SH-SY5Y (cell line): Measurements from ENCODE around the gene ALG12.

Experiments
- GATA2 ChIP-seq: IDR thresholded peaks from 2 replicates; pipeline ENCODE4 v1.6.1; 2011; ENCODE audit warnings: mild to moderate bottlenecking, low read depth, low read length
- GATA3 ChIP-seq: IDR thresholded peaks from 2 replicates; pipeline ENCODE4 v1.6.1; 2011; ENCODE audit warnings: low read depth, mild to moderate bottlenecking, low read length, moderate library complexity

DNA sequence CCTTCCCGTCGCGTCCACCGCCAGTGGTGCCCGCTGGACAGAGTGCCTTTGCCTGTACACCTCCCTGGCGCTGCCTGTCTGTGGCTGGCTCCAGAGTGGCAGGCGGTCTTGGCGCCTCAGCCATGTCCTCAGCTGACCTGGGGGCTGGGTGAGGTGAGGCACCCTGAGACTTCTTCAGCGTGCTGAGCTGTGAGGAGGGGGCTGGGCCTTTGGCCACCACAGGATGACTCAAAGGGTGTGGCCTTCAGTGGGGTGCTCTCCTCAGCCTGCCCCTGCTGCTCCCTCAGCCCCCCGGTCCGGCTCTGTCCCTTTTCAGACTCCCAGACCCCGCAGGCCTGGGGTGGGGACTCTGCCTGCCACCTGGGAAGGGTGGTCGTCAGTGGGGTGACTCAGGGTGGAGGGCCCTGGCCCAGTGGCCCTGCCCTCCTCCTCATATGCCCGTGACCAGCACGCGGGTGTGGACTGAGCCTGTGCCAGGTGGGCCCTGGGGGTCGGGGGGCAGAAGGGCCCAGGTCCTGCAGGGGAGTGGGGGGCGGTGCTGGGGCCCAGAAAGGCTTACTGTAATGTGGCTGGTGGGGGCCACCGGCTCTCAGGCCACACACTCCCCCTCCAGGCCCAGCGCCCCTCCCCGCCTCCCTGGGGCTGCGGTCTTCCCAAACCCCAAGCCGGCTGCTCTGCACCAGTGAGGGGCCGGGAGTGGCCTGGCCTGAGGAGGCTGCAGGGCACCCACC, 16.1 kb upstream of the ALG12 start:
- TF ChIP-seq GATA2 (no peak), GATA3 (no peak)
